ENCODE measurements around the gene FAM78B.

Gene FAM78B

GRCh38 chr1:166114419-166114818 is 52.4 kb downstream of the FAM78B start:
- DNase-seq = no peak

- DNase-seq = no peak
Observed at GRCh38 chr1:166113630-166114029, 53.2 kb downstream of the FAM78B start.

GRCh38 chr1:166113031-166113430 is 53.8 kb downstream of the FAM78B start:
- no peak for DNase-seq

- no peak for DNase-seq
Observed at GRCh38 chr1:166112425-166112824, 54.4 kb downstream of the FAM78B start.

GRCh38 chr1:166111430-166111829 is 55.4 kb downstream of the FAM78B start:
- no peak for DNase-seq

- DNase-seq = no peak
Observed at GRCh38 chr1:166090244-166090643, 76.6 kb downstream of the FAM78B start.

- no peak for DNase-seq
Observed at GRCh38 chr1:166089804-166090203, 77.0 kb downstream of the FAM78B start.

GRCh38 chr1:166088572-166088955 is 78.2 kb downstream of the FAM78B start:
- DNase-seq = no peak

- no peak for DNase-seq
Observed at GRCh38 chr1:166087734-166088571, 78.8 kb downstream of the FAM78B start.

- DNase-seq = no peak
Observed at GRCh38 chr1:166086113-166086883, 80.5 kb downstream of the FAM78B start.

GRCh38 chr1:166084613-166085012 is 82.2 kb downstream of the FAM78B start:
- DNase-seq = no peak

GRCh38 chr1:166083887-166084286 is 82.9 kb downstream of the FAM78B start:
- no peak for DNase-seq

- DNase-seq = no peak
Observed at GRCh38 chr1:166082601-166083000, 84.2 kb downstream of the FAM78B start.

- DNase-seq = no peak
Observed at GRCh38 chr1:166080967-166081870, 85.6 kb downstream of the FAM78B start.

GRCh38 chr1:166080277-166080966 is 86.4 kb downstream of the FAM78B start:
- DNase-seq = no peak

GRCh38 chr1:166079276-166079675 is 87.5 kb downstream of the FAM78B start:
- no peak for DNase-seq

- DNase-seq = no peak
Observed at GRCh38 chr1:166073489-166073888, 93.3 kb downstream of the FAM78B start.

- DNase-seq = no peak
Observed at GRCh38 chr1:166069390-166069789, 97.4 kb downstream of the FAM78B start.

- no peak for DNase-seq
Observed at GRCh38 chr1:166066107-166066506, 100.7 kb downstream of the FAM78B start.

GRCh38 chr1:166064951-166065350 is 101.8 kb downstream of the FAM78B start:
- no peak for DNase-seq

GRCh38 chr1:166064313-166064926 is 102.4 kb downstream of the FAM78B start:
- DNase-seq = no peak

GRCh38 chr1:166063701-166064100 is 103.1 kb downstream of the FAM78B start:
- no peak for DNase-seq

All from activated gamma-delta T cell treated with Interleukin-2 at 50 U/mL for 16 hours (primary cell).